GM19023 (cell line): ENCODE results near the gene GDPGP1.
"Not testable (repeated sequence)": the region's sequence is repeated elsewhere in the genome, so short reads cannot be mapped to it uniquely, and the experiment has no call there.

Source experiments
- ATAC-seq: cut with Tn5 transposase; IDR thresholded peaks from one replicate; pipeline ENCODE4 v1.9.1; 2021; ENCODE audit warnings: mild to moderate bottlenecking, moderate library complexity; ENCODE audit not compliant: unreplicated experiment

GDPGP1 gene

DNA sequence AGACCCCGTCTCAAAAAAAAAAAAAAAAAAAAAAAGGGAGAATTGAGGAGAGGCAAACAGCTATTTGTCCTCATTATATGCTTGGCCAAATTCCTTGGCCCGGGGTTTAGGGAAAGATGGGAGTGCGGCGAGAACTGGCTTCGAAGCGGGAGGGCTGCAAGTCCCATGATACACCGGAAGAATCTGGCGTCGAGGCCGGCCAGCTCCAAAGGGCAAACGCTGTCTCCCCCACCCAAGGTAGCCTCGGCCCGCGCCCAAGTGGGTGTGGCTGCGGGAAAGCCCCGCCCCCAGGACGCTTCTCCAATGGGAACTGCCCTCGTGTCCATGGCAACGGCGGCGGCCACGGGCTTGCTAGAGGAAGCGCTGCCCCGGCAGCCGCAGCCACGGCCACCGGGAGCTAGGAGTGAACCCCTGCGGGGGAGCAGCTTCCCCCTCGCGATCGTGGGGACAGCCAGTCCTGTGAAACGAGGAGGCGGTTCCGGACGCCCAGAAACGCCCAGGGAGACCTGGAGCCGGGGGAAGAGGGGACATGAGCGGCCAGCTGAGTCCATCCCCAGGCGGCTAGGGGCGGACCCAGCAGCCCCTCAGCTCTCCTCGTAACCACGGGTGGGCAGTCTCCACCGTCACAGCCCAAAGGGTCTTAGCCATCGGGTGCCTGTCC lies 15.3 kb downstream of the GDPGP1 start, which contains the start of gene TTLL13:
Gene TTLL13 (plus strand): TSS at position 354 of the 661 bp plus-strand sequence. CDS start 1,075 bp downstream, outside the sequence.
- peak; percentile 58 for ATAC-seq

DNA sequence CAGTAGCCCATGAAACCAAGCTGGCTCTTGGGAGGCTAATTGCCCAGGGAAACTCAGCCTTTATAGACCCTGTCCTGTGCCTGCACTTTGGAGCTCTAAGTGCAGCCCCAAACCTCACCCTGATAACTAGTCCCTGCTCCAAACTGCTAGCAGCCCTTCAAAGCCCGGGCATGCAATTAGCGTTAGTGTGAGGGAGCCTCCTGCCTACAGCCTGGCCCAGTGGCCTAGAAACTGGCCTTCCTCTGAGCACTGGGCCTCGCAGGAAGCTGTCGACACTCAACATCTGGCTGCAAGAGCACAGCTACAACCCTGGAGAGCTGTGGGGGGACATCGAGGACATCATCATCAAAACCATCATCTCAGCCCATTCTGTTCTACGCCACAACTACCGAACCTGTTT lies 23.8 kb downstream of the GDPGP1 start:
- no peak for ATAC-seq

DNA sequence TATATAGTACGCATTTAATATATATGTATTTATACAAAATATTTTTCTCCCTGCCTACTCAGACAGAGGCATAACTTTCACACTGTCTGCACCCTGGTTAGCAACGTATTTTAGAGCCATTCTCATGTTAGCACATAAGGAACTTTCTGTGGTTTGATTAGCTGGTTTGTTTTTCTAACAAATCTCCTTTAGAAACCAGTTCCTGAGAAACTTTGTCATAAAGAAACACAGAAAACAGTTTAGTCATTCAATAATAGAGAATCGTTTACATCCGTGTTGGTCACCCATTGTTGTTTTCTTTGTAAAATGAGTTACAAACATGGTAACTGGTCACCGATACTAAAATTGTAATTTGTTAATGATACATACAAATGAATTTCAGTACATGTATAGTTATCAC lies 25.5 kb downstream of the GDPGP1 start:
- ATAC-seq, result peak; percentile 79

DNA sequence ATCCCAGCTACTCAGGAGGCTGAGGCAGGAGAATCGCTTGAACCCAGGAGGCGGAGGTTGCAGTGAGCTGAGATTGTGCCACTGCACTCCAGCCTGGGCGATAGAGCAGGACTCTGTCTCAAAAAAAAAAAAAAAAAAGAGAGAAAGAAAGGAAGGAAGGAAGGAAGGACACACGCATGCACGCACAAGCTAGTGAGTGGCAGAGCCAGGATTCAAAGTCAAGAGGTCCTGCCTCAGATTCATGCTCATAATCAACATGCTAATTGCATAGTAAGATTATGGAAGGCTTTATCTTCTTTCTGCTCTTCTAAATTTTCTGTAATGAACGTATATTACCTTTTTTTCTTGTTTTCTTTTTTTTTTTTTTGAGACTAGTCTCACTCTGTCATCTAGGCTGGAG lies 26.7 kb downstream of the GDPGP1 start:
- ATAC-seq, result not testable (repeated sequence)

DNA sequence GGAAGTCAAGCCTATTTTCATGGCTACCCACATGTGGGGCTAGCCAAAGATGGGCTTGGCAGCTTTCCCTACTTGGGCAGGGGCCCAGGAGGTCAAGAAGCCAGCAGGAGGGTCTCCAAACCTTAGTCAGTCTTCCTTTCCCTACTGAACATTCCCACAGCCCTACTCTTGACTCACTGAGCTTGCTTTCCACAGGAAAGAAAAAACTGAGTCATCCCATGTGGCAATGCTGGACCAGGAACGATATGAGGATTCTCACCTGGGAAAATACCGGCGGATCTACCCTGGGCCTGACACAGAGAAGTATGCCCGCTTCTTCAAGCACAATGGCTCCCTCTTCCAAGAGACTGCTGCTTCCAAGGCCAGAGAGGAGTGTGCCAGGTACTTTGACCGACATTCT lies 27.8 kb downstream of the GDPGP1 start:
- ATAC-seq, result no peak

DNA sequence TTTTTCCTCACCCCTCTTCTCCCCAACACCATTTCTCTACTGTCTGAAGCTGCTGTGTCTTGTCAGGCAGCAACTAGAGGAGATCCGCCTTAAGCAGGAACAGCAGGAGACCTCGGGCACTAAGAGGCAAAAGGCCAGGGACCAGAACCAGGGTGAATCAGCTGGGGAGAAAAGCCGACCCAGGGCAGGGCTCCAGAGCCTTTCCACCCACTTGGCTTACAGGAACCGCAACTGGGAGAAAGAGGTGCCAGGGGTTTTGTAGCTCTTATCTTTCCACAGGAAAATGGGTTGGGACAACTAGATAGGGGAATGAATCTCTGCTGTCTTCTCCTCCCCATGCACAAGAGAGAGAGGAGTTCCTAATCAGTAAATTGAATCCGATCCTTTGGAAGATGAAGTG lies 28.4 kb downstream of the GDPGP1 start:
- ATAC-seq, result no peak

DNA sequence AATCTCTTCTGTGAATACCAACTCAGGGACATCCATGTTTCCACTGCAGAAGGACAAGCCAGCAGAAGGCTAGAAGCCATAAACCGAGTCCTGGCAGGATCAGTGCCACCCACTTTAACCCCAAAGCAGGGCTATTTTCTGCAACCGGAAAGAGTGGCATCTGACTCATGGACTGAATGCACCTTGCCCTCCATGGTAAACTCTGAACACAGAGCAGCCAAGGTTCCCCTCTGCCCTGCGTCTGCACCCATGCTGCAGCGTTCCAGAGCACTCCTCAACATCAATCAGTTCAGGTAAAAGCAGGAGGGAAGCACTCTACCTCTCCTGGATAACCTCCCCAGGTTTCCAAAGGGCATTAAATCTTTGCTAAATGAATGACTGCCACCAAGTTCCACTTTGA lies 30.7 kb downstream of the GDPGP1 start:
- ATAC-seq, result no peak

DNA sequence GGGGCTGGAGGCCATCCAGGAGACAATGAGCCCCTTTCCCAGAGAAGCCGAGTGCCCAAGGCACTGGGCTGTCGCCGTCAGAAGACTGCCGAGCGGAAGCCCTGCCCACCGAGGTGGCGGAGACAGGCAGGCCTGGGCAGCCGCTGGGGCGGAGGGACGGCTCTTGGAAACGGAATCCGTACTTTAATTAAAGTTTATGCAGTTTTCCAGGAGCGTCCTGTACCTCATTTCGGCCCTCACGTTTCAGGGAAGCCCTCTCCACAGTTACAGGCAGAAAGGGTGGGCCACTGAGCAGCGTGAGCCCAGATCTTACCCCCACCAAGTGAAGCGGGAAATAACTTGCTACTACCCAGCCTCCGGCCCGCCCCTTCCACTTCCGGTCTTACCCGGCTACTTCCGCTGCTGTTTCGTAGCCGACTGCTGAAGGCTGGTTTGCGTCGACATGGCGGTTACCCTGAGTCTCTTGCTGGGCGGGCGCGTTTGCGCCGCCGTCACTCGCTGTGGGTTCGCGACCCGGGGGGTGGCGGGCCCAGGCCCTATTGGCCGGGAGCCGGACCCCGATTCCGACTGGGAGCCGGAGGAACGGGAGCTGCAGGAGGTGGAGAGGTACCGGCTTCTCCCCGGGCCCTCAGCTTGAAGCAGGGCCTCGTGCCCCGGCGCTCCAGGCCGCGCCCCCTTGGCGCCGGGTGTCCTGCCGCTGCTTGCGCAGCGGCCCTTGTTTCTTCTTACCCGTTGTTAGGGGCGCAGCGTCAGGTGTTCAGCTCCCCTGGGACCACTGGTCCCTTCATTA lies 31.5 kb downstream of the GDPGP1 start, which contains the start of gene NGRN:
Gene NGRN (plus strand): TSS at position 402 of the 790 bp plus-strand sequence. CDS start 41 bp downstream, at position 443.
- peak; percentile 96 for ATAC-seq

DNA sequence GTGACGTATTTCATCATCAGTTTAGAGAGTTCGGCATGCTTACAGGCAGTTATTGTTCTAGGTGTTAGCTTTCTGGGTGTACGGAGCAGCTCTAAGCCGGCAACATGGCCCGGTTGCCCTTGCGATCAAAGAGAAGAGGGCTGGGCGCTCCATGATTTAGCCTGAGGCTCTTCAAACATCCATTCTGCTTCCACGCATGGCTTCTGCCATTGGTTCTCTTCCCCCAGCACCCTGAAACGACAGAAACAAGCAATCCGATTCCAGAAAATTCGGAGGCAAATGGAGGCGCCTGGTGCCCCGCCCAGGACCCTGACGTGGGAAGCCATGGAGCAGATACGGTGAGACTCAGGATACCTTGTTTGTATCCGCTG lies 32.0 kb downstream of the GDPGP1 start:
- peak; percentile 20 for ATAC-seq

DNA sequence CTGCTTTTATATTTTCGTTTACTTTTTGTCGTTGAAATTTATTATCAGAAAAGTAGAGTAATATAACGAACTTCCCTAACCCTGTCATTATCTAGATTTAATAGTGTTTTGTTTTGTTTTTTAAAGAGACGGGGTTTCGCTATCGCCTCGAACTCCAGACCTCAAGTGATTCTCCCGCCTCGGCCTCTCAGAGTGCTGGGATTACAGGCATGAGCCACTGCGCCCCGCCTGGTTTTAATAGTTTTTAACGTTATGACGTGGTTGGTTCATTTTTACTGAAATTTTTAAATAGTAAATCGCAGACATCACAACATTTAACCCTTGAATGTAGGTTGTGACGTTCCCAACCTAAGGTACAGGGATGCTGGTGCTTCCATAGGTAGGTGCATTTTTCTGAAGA lies 32.5 kb downstream of the GDPGP1 start:
- no peak for ATAC-seq

DNA sequence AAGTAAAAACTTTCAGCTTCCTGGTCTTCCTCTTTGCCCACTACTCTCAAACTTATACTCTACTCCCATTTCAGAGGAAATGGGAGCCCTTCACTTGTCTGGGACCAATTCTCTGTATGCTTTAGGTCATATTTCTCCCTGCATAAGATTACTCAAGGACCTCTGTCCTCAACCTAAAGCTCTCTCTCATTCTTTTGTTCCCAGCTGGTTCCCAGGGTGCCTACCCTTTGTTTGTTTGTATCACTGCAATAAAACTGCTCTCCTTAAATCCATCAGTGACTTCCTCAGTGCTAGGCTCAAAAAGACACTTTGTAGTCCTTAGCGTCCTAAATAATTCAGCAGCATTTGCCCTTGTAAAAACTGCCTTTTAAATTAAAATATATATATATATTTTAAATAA lies 34.4 kb downstream of the GDPGP1 start:
- no peak for ATAC-seq

DNA sequence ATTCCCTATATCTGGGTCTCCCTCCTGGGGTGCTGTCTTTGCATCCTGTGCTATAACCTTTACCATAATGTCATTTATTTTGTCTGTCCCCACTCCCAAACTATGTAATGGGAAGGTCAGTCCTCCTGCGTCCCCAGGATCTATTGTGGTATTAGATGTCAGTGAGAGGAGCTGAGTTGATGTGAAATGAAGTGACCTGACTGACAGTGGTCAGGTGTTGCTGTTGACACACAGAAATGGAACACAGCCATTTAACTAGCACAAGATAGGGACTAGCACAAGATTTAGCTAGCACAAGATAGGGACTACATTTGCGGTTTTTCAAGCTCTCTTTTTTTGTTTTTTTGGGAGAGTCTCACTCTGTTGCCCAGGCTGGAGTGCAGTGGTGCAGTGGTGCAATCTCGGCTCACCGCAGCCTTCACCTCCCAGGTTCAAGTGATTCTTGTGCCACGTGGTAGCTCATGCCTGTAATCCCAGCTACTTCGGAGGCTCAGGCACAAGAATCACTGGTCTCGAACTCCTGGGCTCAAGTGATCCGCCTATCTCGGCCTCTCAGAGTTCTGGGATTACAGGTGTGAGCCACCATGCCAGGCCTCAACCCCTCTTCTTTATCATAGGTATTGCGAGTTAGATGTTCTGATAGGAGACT lies 36.6 kb downstream of the GDPGP1 start:
- no peak for ATAC-seq

DNA sequence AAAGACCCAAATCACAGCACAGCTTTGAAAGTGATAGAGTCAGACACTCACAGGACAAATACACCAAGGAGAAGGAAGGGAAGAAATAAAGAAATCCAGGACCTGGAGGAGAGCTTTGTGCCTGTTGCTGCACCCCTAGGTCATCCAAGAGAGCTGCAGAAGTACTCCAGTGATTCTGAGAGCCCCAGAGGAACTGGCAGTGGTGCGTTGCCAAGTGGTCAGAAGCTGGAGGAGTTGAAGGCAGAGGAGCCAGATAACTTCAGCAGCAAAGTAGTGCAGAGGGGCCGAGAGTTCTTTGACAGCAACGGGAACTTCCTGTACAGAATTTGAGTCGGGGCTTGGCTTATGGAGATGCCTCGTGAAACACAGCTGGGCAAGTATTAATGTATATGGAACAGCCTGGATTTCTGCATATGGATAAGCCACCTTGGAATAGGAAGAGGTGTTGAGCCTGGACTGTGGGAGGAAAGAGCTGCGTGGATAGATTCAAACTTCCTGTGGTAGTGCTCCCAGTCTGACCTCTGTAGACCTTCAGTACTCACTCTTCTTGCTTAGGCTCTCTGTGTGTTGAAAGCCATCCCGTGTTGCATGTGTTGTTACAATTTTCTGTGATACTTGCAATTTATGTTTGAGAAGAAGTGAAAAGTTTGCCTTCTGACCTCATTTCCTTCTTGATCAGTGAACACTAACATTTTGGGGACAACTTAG lies 37.6 kb downstream of the GDPGP1 start:
- no peak for ATAC-seq

DNA sequence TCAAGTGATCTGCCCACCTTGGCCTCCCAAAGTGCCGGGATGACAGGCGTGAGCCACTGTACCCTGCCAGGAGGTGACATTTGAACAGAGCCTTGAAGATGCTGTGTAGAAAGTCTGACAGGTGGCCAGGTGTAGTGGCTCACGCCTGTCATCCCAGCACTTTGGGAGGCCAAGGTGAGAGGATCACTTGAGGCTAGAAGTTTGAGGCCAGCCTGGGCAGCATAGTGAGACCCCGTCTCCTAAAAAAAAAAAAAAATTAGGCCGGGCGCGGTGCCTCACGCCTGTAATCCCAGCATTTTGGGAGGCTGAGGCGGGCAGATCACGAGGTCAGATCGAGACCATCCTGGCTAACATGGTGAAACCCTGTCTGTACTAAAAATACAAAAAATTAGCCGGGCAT lies 44.5 kb downstream of the GDPGP1 start:
- ATAC-seq, result not testable (repeated sequence)

DNA sequence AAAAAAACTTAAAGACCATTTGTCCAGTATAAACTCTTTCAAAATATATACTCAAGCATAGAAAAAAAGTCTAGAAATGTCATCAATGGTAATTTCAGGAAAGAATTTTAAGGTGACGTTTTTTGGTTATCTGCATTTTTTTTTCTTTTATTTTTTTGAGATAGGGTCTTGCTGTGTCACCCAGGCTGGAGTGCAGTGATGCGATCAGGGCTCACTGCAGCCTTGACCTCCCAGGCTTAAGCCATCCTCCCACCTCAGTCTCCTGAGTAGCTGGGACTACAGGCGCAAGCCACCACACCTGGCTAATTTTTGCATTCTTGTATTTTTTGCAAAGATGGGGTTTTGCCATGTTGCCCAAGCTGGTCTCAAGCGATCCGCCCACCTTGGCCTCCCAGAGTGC lies 46.7 kb downstream of the GDPGP1 start:
- ATAC-seq, result not testable (repeated sequence)

DNA sequence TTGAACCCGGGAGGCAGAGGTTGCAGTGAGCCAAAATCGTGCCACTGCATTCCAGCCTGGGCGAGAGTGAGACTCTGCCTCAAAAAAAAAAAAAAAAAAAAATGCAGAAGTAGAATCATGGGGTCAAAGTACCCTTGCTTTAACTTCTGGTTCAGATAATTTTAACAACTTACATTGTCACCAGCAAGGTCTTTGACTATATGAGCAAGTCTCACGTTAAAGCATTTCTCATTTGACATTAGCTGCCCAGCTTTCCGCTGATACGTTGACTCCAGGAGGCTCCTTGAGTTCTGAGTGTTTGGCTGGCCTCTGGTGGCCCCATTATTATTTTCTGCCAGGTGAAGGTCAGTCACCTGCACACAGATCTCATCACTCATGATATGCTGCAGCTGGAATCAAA lies 47.6 kb downstream of the GDPGP1 start:
- not testable (repeated sequence) for ATAC-seq

DNA sequence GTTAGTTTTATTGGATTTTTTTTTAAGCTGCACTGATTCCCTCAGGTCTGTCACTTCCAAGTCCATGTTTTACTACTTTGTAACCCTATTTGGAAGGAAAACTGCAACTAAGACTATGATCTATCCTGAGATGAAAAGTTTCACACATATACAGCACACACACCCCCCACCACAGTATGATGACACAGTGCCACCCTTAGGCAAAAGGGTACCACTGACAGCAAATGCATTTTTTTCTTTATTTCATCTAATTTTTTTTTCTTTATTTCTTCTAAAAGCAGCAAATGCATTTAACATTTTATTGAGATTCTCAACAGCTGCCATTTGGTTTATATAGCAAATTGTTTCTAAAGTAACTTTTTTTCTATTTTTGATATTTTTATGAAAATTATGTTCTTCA lies 52.7 kb downstream of the GDPGP1 start:
- no peak for ATAC-seq

DNA sequence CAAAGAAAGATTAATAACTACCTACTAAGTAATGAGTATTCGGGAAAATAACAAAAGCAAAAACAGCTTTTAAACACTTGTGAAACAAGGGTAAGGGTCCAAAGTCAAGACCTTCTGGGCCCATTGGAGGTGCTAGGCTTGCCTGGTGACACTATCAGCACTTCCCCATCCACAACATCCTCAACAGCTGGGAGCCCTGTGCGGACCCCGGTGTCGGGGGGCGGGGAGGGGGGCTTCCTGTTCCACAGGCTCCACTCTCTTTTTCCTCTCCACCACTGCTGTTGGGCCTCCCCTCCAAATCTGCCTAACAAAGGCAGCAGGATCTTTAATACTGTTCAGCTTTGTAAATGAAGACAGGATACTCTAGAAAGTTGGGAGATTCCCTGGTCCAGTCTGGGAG lies 53.1 kb downstream of the GDPGP1 start:
- no peak for ATAC-seq

DNA sequence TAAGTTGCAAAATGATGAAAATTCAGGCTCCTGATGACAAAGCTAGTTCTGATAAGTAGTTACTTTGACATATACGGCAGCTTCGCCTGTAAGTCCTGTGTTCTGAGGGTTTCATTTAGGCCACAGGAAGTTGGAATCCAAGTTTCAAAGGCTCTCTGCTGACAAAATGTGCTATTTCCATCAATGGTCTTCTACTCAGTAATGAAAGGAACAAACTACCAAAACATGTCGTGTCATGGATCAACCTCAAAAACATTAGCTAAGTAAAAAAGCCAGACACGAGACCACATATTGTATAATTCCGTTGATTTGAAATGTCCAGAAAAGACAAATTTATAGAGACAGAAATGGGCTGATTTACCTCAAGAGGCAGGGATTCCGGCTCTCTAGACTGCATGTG lies 53.9 kb downstream of the GDPGP1 start:
- no peak for ATAC-seq

DNA sequence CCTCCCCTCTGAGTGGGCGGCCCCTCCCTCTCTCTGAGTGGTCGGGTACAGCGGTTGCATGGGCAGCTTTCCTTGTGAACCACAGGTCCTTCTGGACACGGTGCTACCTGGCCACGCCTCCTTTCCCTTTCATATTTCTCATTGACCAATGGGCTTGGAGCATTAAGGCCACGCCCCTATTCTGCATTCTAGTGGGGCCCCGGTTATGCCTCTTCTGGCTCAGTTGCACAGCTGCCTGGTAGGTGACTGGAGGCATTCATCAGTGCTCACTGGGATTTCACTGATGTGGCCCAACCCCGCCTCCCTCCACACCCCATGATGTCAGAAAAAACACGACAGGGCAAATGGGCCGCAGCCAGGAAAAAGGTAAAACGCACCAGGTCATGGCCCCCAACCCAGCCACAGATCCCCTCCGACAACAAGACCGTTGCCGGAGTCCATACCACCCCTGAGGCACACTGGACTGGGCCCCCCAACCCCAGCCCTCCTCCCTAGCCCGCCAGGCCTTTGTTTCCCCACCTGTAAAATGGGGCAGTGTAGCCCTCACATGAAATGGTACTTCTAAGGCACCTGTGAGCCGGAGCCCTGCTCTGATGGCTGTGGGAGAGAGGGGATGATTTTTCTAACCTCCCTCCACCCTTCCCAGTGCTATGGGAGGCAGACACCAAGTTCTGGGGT lies 57.8 kb downstream of the GDPGP1 start:
- ATAC-seq, result no peak
